ENCODE data around the gene TP53BP2.
"Not testable (repeated sequence)": the region's sequence is repeated elsewhere in the genome, so short reads cannot be mapped to it uniquely, and the experiment has no call there.

Gene TP53BP2

DNA sequence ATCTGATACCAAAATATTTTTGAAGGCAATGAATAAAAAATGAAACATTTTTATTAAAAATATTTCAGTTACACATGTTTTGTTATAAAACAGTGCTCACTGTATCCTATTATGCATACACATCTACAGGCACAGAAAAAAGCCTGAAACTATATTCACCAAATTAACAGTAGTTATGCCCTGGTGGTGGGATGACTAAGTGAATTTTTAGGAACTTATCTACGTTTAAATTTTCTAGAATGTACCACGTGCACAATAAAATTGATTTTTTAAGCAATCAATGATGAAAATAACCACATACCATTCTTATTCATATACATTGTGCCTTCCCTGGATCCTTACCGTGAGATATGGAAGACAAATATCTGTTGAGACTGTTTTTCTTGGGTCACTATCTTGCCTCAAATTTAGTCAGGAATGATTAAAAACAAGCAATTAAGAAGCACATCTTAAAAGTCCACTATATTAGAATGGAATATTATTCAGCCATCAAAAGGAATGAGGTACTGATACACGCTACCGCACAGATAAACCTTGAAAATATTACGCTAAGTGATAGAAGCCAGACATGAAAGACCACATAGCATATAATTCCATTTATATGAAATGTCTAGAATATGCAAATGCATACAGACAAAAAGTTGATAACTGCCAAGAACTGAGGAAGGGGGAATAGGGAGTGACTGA, 17.4 kb downstream of the TP53BP2 start:
- no peak for DNase-seq (ENCODE audit: low read depth)

DNA sequence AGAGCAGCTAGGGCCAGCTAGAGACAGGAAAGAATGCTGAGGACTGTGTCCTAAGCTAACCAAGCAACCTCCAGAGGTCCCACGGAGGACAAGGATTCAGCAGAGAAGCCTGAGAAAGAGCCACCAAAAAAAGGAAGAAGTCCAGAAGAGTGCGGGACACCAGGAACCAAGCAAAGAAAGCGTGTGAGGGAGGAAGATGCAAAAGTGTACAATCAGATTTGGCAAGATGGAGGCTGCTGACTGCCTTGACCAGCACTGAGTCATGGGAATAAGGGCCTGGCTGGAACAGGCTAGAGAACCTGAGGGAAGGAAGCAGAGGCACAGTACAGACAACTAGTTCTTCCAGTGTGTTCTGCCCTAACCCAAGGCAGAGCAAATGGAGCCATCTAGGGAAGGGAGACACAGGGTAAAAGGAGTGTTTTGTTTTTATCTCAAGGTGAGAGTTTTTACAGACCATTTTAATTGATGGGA, 18.5 kb downstream of the TP53BP2 start:
- DNase-seq (ENCODE audit: low read depth) = no peak

DNA sequence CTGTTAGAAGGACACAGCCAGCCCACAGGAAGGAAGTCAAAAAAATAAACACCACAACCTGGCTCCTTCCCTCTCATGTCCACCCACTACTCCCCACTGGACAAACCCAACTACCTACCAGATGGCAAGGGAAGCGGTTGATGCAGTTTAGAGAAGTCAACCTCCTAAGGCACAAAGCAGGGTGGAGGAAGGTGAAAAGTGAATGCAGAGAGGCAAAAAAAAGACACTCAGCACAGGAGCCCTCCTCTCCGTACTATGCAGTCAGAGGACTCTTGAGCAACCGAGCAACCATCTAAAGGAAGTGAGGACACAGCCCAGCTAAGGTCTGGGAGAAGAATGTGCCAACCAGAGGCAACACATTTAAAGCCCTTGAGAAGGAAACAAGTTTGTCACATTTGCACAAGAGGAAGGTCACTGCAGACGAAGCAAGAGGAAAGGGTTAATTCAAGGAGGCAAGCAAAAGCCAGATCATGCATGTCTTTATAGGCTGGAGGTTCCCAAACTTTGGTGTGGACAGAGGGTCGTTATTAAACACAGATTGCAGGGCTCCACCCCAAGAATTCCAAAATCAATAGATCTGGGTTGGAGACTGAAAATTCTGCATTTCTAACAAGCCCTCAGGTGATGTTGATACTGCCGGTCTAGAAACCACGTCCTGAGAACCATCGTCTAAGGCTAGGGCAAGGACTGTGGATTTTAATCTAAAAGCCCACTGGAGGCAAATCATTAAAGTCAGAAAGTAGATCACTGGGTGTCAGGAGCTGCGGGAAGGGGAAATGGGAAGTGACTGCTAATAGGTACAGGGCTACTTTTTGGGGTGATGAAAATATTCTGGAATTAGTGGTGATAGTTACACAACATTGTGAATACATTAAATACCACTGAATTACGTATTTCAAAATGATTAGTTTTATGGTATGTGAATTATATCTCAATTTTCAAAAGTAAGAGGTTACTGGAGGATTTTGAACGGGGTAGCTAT, 19.7 kb downstream of the TP53BP2 start:
- no peak for DNase-seq (ENCODE audit: low read depth)

DNA sequence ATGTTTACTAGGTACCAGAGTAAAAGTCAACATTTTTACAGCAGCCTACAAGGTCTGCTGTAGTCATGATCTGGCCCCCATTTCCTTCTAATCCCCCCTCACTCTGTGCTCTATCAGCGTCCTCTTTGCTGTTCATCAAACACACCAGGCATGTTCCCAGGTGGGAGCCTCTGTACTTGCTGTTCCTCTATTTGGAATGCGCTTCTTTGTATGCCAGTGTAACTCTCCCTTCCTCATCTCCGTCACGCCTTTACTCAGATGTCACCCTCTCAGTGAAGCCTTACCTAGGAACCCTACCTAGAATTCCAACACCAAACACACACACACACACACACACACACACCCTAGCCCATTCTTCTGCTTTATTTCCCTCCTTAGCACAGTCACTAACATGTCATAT, 21.0 kb downstream of the TP53BP2 start:
- DNase-seq (ENCODE audit: low read depth) = no peak

DNA sequence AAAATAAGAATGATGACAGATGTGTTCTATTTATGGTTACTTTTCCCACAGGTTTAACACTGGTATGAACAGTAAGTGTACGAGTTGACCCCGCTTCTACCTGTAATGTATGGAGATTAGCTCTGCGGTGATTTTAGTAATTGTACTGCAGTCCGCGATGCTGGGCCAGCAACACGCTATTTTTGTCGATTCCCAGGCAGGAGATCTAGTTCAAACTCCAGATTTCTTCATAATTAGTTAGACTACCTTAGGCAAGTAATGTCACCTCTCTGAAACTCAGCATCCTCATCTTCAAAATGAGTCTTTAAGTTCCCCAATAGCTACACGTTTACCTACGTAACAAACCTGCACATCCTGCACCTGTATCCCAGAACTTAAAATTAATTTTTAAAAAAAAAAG, 21.5 kb downstream of the TP53BP2 start:
- DNase-seq (ENCODE audit: low read depth) = no peak

DNA sequence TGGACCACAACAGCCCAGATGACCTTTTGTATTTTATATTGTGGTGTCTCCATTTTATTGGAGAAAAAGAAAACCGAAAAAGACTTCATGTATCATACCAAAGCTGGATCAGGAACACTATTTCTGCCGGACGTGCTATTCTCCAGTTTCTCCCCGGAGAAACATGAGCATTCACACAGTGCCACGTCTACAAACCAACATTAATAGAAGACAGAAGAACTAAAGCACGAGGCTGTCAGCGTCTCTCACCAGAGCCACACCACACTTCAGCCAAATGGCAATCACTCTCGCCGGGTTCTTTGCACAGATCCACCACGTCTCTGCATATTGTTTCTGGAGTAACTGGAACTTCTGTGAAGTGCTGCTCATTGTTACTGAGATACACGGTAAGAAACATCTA, 24.8 kb downstream of the TP53BP2 start:
- no peak for DNase-seq (ENCODE audit: low read depth)

DNA sequence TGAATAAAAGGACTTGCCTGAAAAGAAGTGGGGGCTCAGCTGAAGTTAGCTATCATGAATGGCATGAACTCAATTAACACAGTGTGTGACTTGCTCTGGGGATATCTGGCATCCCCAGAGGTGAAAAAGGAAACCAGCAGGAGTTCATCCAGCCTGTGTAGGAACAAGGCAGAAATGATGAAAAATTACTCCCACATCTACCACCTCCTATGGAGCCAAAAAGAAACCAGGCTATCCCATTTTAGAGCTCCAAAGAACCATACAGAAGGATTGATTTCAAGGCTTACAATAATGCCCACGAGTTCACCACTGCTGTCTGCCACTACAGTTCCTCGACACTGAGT, 25.3 kb downstream of the TP53BP2 start:
- no peak for DNase-seq (ENCODE audit: low read depth)

DNA sequence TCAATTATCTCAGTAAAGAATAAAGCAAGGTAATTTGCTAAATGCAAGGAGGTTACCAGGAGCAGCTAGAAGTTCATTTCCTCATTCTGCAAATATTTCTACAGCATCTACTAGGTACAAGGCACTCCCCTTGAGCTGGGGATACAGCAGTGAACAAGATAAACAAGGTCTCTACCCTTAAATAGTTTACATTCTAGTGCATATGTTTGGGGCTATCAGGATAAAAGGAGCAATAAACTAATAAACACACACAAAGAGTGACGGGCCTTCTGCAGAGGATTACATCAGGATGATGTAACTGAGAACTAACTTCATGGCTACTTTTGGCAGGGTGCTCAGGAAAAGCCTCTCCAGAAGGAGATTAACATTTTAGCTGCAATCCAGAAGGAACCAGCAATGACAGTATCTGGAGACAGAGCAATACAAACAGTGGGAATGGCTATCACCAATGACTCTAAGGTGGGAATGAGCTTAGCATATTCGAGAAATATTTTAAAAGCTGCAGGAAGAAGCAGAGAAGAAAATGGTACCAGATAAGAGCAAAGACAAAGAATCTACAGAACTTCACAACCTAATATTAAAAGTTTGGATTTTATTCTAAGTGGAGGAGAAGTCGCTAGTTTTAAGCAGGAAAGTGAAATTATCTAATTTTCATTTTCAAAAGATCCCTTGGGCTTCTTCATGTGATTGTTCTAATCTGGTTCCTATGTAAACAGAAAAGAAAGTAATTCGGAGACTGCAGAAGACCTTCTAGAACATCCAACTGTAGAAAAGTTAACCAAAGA, 25.8 kb downstream of the TP53BP2 start:
- DNase-seq (ENCODE audit: low read depth) = no peak

DNA sequence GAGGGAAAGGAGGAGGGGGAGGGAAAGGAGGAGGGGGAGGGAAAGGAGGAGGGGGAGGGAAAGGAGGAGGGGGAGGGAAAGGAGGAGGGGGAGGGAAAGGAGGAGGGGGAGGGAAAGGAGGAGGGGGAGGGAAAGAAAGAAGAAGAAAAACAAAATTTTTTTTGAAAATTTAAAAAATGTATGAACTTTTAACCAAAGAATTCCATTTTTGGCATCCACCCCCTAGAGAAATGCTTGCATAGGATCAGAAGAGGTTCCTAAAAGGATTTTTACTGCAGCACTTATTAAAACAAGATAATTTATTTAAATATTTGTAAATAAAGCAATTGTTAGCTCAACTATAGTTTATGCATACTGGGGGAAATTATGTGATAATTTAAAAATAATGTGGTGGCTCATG, 28.5 kb downstream of the TP53BP2 start:
- DNase-seq (ENCODE audit: low read depth) = not testable (repeated sequence)

DNA sequence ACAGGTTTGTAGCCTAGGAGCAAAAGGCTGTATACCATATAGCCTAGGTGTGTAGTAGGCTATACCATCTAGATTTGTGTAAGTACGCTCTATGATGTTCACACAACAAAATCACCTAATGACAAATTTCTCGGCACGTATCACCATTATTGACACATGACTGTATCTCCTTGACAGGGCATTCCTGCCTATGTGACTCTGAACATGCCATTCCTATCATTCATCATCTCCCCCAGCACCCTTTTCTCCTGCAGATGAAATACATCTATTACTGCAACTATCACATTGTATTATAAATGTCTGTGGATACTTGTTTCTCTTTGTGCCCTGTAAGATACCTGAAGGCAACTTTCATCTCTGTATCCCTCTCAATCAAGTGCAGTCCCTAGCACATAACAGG, 29.9 kb downstream of the TP53BP2 start:
- DNase-seq (ENCODE audit: low read depth) = no peak

DNA sequence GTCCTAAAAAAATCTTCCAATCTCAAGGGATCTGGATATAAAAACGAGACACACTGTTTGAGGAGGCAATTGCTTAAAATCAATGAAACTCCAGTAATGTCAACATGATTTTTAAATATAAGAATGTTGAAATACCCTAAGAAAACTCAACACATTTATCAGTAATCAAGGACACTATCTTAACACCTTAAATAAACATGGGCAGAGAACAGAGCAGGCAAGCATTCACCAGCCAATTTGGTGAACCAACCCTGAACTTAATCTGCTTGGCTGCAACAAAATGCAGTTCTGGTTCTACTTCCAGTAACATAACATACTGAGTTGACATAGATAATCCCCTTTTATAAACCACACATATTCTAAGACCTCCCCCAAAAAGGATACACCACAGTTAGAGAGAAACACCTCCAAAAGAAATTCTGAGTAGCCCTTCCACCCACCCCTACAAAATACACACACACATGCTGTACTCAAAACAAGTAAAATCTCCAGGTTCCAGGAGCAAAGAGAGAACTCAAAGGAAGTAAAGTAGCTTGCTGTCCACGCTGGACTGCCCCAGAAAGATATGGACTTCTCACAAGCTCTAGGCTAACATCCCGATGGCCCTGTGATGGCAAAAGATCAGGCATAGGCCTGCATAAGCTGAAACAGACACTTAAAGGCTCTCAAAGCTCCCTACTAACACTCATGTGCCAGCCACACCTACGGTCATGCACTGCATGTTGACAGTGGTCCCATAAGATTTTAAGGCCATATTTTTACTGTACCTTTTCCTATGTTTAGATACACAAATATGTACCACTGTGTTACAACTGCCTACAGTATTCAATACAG, 30.5 kb downstream of the TP53BP2 start:
- DNase-seq (ENCODE audit: low read depth) = no peak

DNA sequence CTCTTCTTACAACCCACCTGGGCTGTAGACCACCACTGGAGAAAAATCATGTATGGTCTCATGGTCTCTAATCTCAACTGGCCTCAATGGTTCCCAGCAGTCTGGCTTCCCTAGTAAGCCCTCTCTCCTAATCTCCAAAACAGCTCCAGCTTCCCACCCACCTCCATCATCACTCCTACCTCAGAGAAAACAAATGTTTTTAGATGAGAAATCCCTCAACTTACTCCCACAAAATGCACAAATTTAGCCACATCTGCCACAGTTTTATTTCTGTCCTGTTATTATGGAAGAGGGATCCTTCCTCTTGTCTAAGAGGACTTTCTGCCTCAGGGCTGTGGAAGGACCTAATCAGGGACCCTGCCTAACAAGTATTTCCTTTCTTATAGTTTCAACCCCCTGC, 32.1 kb downstream of the TP53BP2 start:
- DNase-seq (ENCODE audit: low read depth) = no peak

DNA sequence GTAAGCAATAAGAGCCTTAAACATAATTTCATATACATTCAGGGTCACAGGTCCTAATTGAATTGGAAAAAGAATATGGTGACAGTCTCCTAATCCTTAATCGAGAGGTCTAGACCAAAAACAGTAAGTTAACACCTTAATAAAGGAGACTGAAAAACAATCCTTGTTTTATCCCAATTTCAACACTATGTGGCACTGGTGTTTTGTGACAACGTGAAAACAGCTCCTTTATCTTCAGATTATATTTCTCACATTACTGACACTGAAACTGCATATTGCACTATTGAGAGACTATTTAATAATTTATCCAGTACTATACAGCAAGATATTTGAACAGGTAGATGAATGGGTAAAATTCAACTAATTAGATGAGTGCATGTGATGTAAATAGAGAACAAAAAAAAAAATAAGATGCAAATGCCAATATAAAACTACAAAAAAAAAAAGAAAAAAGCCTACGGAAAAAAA, 34.1 kb downstream of the TP53BP2 start:
- no peak for DNase-seq (ENCODE audit: low read depth)

DNA sequence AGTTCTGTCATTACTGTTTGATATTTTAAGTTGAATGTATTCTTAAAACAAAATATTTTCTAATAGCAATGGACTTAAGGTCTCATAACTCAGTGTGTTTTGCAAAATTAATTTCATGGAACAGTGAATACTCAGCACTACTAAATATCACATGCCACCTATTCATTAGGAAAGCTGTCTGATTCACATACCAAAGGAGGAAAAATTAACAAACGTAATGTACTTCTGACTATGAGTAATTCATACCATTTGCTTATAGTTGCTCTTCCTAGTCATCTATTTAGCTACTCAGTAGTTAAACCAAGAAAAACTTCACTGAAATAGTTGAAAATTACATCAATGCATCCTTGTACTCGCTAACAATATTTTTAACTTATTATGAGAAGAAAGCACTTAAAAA, 35.2 kb downstream of the TP53BP2 start:
- DNase-seq (ENCODE audit: low read depth) = no peak

DNA sequence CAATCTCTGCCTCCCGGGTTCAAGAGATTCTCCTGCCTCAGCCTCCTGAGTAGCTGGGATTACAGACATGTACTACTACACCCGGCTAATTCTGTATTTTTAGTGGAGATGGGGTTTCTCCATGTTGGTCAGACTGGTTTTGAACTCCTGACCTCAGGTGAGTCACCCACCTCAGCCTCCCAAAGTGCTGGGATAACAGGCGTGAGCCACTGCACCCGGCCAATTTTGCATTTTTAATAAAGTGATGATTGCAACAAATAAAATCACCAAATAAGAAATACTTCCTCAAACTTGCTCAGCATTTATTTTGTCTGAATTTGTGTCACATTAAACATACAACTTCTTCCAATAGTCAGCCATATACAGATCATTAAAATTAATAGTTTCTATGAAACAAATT, 35.8 kb downstream of the TP53BP2 start:
- not testable (repeated sequence) for DNase-seq (ENCODE audit: low read depth)

DNA sequence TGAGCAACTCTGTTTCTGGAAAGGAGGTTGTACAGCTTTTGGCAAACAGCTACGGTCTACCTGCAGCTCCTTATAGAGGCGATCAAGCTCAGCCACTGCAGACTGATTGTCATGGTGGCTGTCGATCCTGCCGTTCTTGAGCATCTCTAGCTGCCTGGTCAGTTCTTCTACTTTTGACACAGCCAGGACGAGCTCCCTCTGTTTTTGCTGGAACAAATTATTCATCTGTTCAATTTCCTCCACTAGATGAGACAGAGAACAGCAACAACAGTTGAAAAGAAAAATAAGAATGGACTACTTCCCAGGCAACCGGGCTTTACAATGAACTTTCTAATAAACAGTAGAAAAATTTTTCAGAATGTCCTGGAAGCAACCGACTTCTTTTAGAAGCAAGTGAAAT, 42.5 kb downstream of the TP53BP2 start:
- no peak for DNase-seq (ENCODE audit: low read depth)

DNA sequence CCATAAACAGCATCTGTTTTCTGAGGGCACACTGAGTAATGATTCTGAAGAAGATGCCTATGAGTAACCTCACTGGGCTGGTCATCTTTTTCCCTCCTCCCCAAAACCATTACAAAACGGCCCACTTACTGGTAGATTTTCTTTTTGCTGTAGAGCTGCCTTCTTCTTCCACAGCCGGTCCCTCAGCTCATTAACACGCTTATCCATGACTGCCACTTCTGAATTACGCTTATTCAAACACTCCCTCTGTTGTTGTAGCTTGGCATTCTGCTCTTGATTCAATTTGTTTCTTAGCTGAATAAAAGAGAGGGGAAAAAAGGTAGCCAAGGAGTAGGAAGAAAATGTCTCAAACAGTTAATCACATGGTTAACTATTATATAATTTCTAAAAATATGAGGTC, 43.1 kb downstream of the TP53BP2 start:
- no peak for DNase-seq (ENCODE audit: low read depth)

DNA sequence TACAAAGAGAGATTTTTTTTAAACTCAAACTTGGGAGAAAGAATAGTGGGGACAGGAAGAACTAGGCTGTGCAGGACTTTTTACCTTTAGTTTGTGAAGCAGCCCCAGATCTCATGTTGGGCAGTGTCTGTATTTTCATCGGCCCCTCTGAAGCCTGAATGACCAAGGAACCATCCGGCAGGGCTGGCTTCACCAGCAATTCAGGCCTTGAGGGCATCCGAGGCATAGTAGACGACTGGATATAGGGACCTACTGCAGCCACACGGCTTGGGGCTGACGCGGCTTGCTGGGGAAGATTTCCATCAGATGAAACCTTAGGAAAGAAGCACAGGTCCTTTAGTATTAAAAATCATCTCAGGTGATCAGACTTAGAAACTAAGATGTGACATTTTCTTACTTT, 43.7 kb downstream of the TP53BP2 start:
- DNase-seq (ENCODE audit: low read depth) = no peak

DNA sequence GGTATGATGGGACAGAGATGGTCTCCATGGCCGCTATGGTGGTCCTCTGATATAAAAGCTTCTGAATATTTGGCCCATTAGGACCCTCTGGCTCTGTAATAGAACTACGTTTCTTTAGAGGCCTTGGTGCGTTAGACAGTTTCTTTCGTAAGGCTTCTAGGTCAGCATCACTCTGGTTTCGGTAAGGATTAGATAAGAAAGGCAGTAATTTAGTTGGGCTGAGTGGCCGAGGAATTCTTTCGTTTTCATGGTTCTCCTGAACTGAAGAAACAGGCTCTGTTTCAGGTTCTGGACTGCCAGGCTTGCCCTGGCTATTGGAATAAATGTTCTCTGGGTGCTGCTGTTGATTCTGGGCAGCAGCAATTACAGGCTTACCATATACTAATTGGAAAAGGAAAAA, 49.5 kb downstream of the TP53BP2 start:
- no peak for DNase-seq (ENCODE audit: low read depth)

DNA sequence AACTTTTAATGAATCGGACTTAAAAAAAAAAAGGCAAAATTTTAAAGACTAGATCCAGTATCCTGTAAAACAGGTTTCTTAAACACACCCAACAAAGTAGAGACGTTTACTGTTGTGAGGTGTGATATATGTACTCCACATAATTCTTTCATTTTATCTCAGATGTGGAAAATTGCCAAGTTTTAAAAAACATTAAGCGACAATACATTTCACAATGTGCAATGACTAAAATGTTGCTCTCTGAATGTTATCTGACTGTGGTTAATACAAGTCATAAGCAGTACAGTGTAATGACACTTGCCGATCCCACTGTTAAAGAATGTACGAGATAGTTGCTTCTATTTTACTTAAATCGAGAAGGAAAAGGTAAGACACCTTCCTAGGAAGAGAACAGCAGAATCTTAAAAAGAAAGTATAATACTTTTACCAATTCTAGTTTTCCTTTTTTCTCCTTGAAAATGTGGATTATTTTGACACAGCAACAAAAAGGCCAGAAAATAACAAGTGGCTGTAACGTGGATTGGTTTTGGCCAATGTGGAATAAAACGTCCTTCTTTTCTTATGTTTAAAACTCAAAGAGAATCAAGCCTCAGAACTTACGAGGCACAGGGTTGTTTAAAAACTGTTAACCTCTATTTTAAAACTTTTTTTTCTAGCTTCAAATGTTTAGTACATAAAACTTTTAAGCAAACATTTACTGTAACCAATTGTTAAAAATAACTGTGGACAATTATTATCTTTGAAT, 51.4 kb downstream of the TP53BP2 start:
- no peak for DNase-seq (ENCODE audit: low read depth)

DNA sequence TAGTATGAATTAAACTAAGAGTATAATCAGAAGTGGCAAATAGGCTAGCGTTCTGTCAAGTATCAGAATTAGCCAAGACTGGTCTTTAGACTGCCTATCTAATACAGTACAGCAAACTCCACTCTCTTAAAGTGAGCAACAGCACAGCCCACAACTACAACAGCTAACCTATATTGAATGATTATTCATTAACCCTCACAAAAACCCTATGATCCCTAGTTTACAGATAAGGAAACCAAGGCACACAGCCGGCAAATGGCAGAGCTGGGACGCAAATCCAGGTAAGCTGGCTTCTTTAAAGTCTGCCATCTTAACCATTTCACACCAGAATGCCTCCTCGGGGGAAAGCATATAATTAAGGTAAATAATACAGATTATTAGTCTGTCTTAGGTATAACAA, 52.0 kb downstream of the TP53BP2 start:
- DNase-seq (ENCODE audit: low read depth) = no peak
